HepG2 (cell line): ENCODE results near the gene EFCAB8. TPM values are rescaled to one million over a fixed set of nuclear protein-coding genes. Genes with fewer than 3 reads are reported as not detected.

Experiments
- CAMTA2 ChIP-seq: sonication (generic); formaldehyde crosslinking; IDR thresholded peaks from 2 replicates; pipeline ENCODE4 v1.4.0; 2020; ENCODE audit warnings: mild to moderate bottlenecking, missing genetic modification reagents, borderline replicate concordance
- EHMT2 ChIP-seq: fragments of 200-600 bp; sonication (generic); IDR thresholded peaks from 2 replicates; pipeline ENCODE4 v1.7.0; 2017; ENCODE audit warnings: antibody characterized with exemption, low read depth, low read length, borderline replicate concordance
- KAT8 ChIP-seq: IDR thresholded peaks from 2 replicates; pipeline ENCODE4 v1.6.1; 2016; ENCODE audit warnings: missing genetic modification reagents, missing compliant biosample characterization
- MLLT10 ChIP-seq: sonication (generic); formaldehyde crosslinking; IDR thresholded peaks from 2 replicates; pipeline ENCODE4 v1.4.0; 2020; ENCODE audit warnings: missing genetic modification reagents
- NR3C1 ChIP-seq: sonication (generic); formaldehyde crosslinking; IDR thresholded peaks from 2 replicates; pipeline ENCODE4 v1.4.0; 2020; ENCODE audit warnings: missing genetic modification reagents
- PHF21A ChIP-seq: sonication (generic); formaldehyde crosslinking; IDR thresholded peaks from 2 replicates; pipeline ENCODE4 v1.5.0; 2020; ENCODE audit warnings: mild to moderate bottlenecking, missing genetic modification reagents
- RARA ChIP-seq: IDR thresholded peaks from 2 replicates; pipeline ENCODE4 v1.6.1; 2016; ENCODE audit warnings: missing genetic modification reagents, missing compliant biosample characterization
- SOX6 ChIP-seq, 2 experiments: fragments of 450-650 bp in 1 of 2; sonication (generic) in 1 of 2; formaldehyde crosslinking in 1 of 2; IDR thresholded peaks; 2 replicates each; pipeline versions ENCODE4 v1.4.0 to v1.6.1; 2017 to 2020; ENCODE audit warnings: antibody characterized with exemption in 1 of 2, mild to moderate bottlenecking in 1 of 2, missing genetic modification reagents in 1 of 2
- TSC22D2 ChIP-seq: sonication (generic); formaldehyde crosslinking; IDR thresholded peaks from 2 replicates; pipeline ENCODE4 v1.5.1; 2020; ENCODE audit warnings: missing genetic modification reagents, mild to moderate bottlenecking, borderline replicate concordance
- ZFAT ChIP-seq: sonication (generic); formaldehyde crosslinking; conservative IDR thresholded peaks from 2 replicates; pipeline ENCODE4 v1.8.1; 2023; ENCODE audit warnings: missing genetic modification reagents, inconsistent platforms
- ZIK1 ChIP-seq: sonication (generic); formaldehyde crosslinking; IDR thresholded peaks from 2 replicates; pipeline ENCODE4 v1.5.0; 2020; ENCODE audit warnings: mild to moderate bottlenecking, low read depth, missing genetic modification reagents, borderline replicate concordance
- ZNF296 ChIP-seq: sonication (generic); formaldehyde crosslinking; conservative IDR thresholded peaks from 2 replicates; pipeline ENCODE4 v1.5.0; 2020; ENCODE audit warnings: mild to moderate bottlenecking, missing genetic modification reagents
- ZNF777 ChIP-seq: sonication (generic); formaldehyde crosslinking; IDR thresholded peaks from 2 replicates; pipeline ENCODE4 v1.4.0; 2020; ENCODE audit warnings: missing genetic modification reagents
- polyA plus RNA-seq, 8 experiments: library from polyadenylated mRNA; depleted of rRNA in 3 of 8; stranded (reverse) in 7 of 8; unstranded in 1 of 8; fragments of >200 nt; fragmentation: Illumina TruSeq in 4 of 8; extraction: Trizol in 4 of 8; gene quantifications; 2 replicates each; pipeline versions ENCODE4 v1.2.1 to v1.2.3, GENCODE V29; 2011 to 2016; ENCODE audit warnings: low read depth in 4 of 8, missing spikeins in 1 of 8, mixed read lengths in 1 of 8; ENCODE audit not compliant: insufficient read depth in 1 of 8
- total RNA-seq, 5 experiments: library from RNA; depleted of rRNA; stranded (reverse); fragments of >200 nt; fragmentation: Illumina TruSeq; extraction: Trizol; gene quantifications; 2 replicates each; pipeline ENCODE4 v1.2.3, GENCODE V29; 2016; ENCODE audit warnings: low read depth in 1 of 5
- TF ChIP-seq, protein P1 (sequence below): sonication (generic); formaldehyde crosslinking; conservative IDR thresholded peaks from 2 replicates; pipeline ENCODE4 v1.4.0; 2020; ENCODE audit warnings: mild to moderate bottlenecking, missing genetic modification reagents, moderate library complexity
- TF ChIP-seq, protein P2 (sequence below): sonication (generic); formaldehyde crosslinking; IDR thresholded peaks from 2 replicates; pipeline ENCODE4 v1.4.0; 2020; ENCODE audit warnings: mild to moderate bottlenecking, missing genetic modification reagents
- TF ChIP-seq, protein P3 (sequence below): sonication (generic); formaldehyde crosslinking; IDR thresholded peaks from 2 replicates; pipeline ENCODE4 v1.4.0; 2020; ENCODE audit warnings: missing genetic modification reagents
- TF ChIP-seq, protein P4 (sequence below): sonication (generic); formaldehyde crosslinking; IDR thresholded peaks from 2 replicates; pipeline ENCODE4 v1.5.0; 2020; ENCODE audit warnings: missing genetic modification reagents, mild to moderate bottlenecking, borderline replicate concordance
- TF ChIP-seq, protein P5 (sequence below): sonication (generic); formaldehyde crosslinking; IDR thresholded peaks from 2 replicates; pipeline ENCODE4 v1.5.0; 2020; ENCODE audit warnings: missing genetic modification reagents
- TF ChIP-seq, protein P6 (sequence below): IDR thresholded peaks from 2 replicates; pipeline ENCODE4 v1.6.1; 2012; ENCODE audit warnings: inconsistent platforms
- TF ChIP-seq, protein P7 (sequence below): IDR thresholded peaks from 2 replicates; pipeline ENCODE4 v1.6.1; 2016; ENCODE audit warnings: missing compliant biosample characterization, missing genetic modification reagents, borderline replicate concordance

Gene EFCAB8
- total and polyA plus RNA-seq, 2 of the 13 experiments (the other 11 are each of a cell fraction or from before 2014, with no cell fraction given) = 0.15 to 0.22 TPM

DNA sequence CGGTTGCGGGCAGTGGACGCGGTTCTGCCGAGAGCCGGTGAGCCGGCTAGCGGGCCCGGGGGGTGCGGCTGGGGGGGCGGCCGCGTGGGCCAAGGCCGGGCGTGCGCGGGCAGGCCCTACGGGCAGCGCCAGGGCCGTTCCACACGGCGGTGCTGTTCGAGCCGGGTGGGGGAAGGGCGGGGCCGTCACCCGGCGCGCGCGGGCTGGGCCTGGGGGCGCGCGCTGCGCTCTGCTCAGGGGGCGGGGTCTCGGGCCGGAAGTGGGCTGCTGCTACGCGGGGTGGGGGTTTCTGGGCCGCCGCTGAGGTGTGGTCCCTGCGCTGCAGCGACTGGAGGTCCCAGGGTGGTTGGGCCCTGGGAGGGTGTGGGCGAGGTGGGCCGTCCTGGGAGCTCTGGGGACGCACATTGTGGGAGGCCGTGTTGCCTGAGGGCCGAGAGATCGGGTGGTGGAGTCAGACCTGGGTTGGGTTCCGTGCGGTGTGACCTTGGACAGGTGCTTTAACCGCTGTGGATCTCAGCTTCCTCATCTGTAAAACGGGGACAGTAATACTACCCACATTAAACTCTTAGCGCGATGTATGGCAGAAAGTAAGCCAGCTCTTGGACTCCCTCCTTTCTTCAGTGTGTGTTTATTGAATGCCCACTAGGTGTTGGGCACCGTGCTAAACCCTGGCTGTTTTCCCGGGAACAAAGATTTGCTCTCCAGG is 38.6 kb upstream of the EFCAB8 start (continued):
- TF ChIP-seq, protein P1, sequence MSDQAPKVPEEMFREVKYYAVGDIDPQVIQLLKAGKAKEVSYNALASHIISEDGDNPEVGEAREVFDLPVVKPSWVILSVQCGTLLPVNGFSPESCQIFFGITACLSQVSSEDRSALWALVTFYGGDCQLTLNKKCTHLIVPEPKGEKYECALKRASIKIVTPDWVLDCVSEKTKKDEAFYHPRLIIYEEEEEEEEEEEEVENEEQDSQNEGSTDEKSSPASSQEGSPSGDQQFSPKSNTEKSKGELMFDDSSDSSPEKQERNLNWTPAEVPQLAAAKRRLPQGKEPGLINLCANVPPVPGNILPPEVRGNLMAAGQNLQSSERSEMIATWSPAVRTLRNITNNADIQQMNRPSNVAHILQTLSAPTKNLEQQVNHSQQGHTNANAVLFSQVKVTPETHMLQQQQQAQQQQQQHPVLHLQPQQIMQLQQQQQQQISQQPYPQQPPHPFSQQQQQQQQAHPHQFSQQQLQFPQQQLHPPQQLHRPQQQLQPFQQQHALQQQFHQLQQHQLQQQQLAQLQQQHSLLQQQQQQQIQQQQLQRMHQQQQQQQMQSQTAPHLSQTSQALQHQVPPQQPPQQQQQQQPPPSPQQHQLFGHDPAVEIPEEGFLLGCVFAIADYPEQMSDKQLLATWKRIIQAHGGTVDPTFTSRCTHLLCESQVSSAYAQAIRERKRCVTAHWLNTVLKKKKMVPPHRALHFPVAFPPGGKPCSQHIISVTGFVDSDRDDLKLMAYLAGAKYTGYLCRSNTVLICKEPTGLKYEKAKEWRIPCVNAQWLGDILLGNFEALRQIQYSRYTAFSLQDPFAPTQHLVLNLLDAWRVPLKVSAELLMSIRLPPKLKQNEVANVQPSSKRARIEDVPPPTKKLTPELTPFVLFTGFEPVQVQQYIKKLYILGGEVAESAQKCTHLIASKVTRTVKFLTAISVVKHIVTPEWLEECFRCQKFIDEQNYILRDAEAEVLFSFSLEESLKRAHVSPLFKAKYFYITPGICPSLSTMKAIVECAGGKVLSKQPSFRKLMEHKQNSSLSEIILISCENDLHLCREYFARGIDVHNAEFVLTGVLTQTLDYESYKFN (CRISPR knock-in tag) = no peak; the same call in 1 of the 2 replicates
- TF ChIP-seq TSC22D2 = peak; percentile 26; the same call in 1 of the 2 replicates
- peak; percentile 26; the same call in 1 of the 2 replicates for TF ChIP-seq ZIK1 (CRISPR knock-in tag)
- TF ChIP-seq, protein P2, sequence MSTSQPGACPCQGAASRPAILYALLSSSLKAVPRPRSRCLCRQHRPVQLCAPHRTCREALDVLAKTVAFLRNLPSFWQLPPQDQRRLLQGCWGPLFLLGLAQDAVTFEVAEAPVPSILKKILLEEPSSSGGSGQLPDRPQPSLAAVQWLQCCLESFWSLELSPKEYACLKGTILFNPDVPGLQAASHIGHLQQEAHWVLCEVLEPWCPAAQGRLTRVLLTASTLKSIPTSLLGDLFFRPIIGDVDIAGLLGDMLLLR (CRISPR knock-in tag) = peak; percentile 56; the same call in 1 of the 2 replicates
- TF ChIP-seq, protein P3, sequence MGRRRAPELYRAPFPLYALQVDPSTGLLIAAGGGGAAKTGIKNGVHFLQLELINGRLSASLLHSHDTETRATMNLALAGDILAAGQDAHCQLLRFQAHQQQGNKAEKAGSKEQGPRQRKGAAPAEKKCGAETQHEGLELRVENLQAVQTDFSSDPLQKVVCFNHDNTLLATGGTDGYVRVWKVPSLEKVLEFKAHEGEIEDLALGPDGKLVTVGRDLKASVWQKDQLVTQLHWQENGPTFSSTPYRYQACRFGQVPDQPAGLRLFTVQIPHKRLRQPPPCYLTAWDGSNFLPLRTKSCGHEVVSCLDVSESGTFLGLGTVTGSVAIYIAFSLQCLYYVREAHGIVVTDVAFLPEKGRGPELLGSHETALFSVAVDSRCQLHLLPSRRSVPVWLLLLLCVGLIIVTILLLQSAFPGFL = no peak
- TF ChIP-seq MLLT10 (CRISPR knock-in tag) = no peak
- TF ChIP-seq, protein P4, sequence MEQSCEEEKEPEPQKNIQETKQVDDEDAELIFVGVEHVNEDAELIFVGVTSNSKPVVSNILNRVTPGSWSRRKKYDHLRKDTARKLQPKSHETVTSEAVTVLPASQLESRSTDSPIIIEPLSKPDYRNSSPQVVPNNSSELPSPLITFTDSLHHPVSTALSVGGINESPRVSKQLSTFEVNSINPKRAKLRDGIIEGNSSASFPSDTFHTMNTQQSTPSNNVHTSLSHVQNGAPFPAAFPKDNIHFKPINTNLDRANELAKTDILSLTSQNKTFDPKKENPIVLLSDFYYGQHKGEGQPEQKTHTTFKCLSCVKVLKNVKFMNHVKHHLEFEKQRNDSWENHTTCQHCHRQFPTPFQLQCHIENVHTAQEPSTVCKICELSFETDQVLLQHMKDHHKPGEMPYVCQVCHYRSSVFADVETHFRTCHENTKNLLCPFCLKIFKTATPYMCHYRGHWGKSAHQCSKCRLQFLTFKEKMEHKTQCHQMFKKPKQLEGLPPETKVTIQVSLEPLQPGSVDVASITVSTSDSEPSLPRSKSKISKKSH (CRISPR knock-in tag) = peak; percentile 95
- TF ChIP-seq, protein P5, sequence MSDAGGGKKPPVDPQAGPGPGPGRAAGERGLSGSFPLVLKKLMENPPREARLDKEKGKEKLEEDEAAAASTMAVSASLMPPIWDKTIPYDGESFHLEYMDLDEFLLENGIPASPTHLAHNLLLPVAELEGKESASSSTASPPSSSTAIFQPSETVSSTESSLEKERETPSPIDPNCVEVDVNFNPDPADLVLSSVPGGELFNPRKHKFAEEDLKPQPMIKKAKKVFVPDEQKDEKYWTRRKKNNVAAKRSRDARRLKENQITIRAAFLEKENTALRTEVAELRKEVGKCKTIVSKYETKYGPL (CRISPR knock-in tag) = no peak
- TF ChIP-seq, protein P6, sequence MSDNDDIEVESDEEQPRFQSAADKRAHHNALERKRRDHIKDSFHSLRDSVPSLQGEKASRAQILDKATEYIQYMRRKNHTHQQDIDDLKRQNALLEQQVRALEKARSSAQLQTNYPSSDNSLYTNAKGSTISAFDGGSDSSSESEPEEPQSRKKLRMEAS = peak; percentile 83
- TF ChIP-seq ZFAT (CRISPR knock-in tag) = no peak
- no peak for TF ChIP-seq PHF21A
- no peak for TF ChIP-seq EHMT2
- TF ChIP-seq ZNF296 = no peak
- TF ChIP-seq KAT8 (CRISPR knock-in tag) = peak; percentile 54
- TF ChIP-seq SOX6 (IDR thresholded peaks at IDR 0.05) = no peak
- TF ChIP-seq SOX6 (CRISPR knock-in tag; IDR thresholded peaks at IDR 0.05) = no peak; the same call in 1 of the 2 replicates
- peak; percentile 33; the same call in 1 of the 2 replicates for TF ChIP-seq RARA
- TF ChIP-seq CAMTA2 (CRISPR knock-in tag) = no peak
- TF ChIP-seq NR3C1 = no peak
- TF ChIP-seq, protein P7, sequence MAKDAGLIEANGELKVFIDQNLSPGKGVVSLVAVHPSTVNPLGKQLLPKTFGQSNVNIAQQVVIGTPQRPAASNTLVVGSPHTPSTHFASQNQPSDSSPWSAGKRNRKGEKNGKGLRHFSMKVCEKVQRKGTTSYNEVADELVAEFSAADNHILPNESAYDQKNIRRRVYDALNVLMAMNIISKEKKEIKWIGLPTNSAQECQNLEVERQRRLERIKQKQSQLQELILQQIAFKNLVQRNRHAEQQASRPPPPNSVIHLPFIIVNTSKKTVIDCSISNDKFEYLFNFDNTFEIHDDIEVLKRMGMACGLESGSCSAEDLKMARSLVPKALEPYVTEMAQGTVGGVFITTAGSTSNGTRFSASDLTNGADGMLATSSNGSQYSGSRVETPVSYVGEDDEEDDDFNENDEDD (CRISPR knock-in tag) = peak; percentile 85
- 0 out of 2 replicates have a peak, but pooled peaks have one; percentile 29 for TF ChIP-seq ZNF777
